Measurements from ENCODE around the gene OR51E2. TPM values are rescaled to one million over a fixed set of nuclear protein-coding genes. Genes with fewer than 3 reads are reported as not detected.

OR51E2 gene
- total and polyA plus RNA-seq, 2 of the 8 experiments (the other 6 are each of a cell fraction or from before 2014, with no cell fraction given): not detected

DNA sequence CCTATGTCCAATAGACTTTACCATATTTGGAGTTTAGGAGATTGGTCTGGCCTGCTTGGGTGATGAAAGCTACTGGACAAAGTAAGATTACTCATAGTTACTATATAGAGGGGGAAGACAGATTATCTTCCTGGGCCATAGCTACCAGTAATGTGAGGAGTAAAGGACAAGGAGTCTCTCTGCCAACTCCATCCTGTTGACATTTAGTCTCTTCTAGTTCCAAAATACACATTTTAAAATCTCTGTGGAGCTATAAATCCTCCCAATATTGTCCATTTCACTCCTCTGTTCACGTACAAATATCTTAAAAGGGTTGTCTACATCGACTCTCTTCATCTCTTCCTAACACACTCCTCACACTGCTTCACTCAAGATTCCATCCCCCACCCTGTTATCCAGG is 61.5 kb downstream of the OR51E2 start:
- DNase-seq (ENCODE audit: low read depth in 1 of 2, low spot score in 2 of 2): no peak
- no peaks in the 10 kb centered on the region for H3K79me2 ChIP-seq (ENCODE audit: control insufficient read depth in 1 of 2, insufficient read depth in 2 of 2, low read length in 2 of 2)
- no peak overlapping the region for H2BK5ac ChIP-seq (ENCODE audit: low read depth, low read length)
- no peaks in the 10 kb centered on the region for H3K79me1 ChIP-seq (ENCODE audit: low read depth, low read length)
- 84% methylated on average over 2 of the region's 2 CpGs; no CpG with 5 or more reads in 1 of the 2 experiments for WGBS, 2 experiments (ENCODE audit: extremely low coverage in 1 of 2, insufficient coverage in 1 of 2, insufficient read length in 1 of 2, insufficient replicate concordance in 2 of 2, low coverage in 1 of 2, low lambda C conversion rate in 2 of 2, missing lambda C conversion rate in 1 of 2)
- H3K4ac ChIP-seq (replicated peaks; ENCODE audit: insufficient read length, low read depth, low read length): no peak overlapping the region
- H4K8ac ChIP-seq (ENCODE audit: extremely low read depth, insufficient read depth, low read length): no peak overlapping the region
- no peak overlapping the region for H3K23ac ChIP-seq (ENCODE audit: insufficient read length)
- no peak overlapping the region for H3K4me2 ChIP-seq (ENCODE audit: insufficient read depth in 1 of 2, low read depth in 2 of 2, low read length in 2 of 2)
- H3K9me3 ChIP-seq (ENCODE audit: insufficient read depth in 2 of 2, low read depth in 1 of 2, low read length in 1 of 2): no peaks in the 10 kb centered on the region; a peak in 1 of 4 replicates
- no peak overlapping the region for H4K5ac ChIP-seq (ENCODE audit: insufficient read length, low read depth, low read length)
- ChIA-PET CTCF (ENCODE audit: partially characterized antibody) (interaction anchor here (0.6 to 5.2 kb wide), 48 partner anchors 8 to 1743 kb away, joined by 3 to 83 read pairs (median 4); partner anchors contain the start of genes MMP26, OR51E1 and OR51G2), POLR2A (ENCODE audit: partially characterized antibody) (no interaction called here)
- no peak overlapping the region for H3K9ac ChIP-seq (replicated peaks in 1 of 4; ENCODE audit: extremely low read depth in 1 of 4, low read depth in 3 of 4, low read length in 3 of 4)
- H2BK15ac ChIP-seq (ENCODE audit: low read length): no peak overlapping the region
- no peak overlapping the region for H3K56ac ChIP-seq (replicated peaks; ENCODE audit: insufficient read length, low read depth, low read length)
- no peak overlapping the region for H2BK20ac ChIP-seq (ENCODE audit: low read length)
- H3K36me3 ChIP-seq (ENCODE audit: control insufficient read depth in 2 of 4, insufficient read depth in 4 of 4, low read length in 3 of 4): no peaks in the 10 kb centered on the region
- no peak overlapping the region for H2AK5ac ChIP-seq (ENCODE audit: low read depth, low read length)
- no peak overlapping the region for H3K18ac ChIP-seq (ENCODE audit: extremely low read depth, low read length)
- no peak overlapping the region for H3K14ac ChIP-seq (ENCODE audit: insufficient read length)
- peaks cover 0 to 7% (median 4%) of the 10 kb centered on the region in 4 experiments; a peak in 5 of 7 replicates for H3K27me3 ChIP-seq (replicated peaks in 1 of 4; ENCODE audit: control insufficient read depth in 3 of 4, extremely low read depth in 1 of 4, insufficient read depth in 3 of 4, low read length in 3 of 4)
- H3K4me1 ChIP-seq (replicated peaks in 1 of 4; ENCODE audit: control insufficient read depth in 3 of 4, insufficient read depth in 4 of 4, low read length in 3 of 4): no peaks in the 10 kb centered on the region
- H4K91ac ChIP-seq (replicated peaks; ENCODE audit: insufficient read length, low read length): no peak overlapping the region
- no peak overlapping the region for H3K27ac ChIP-seq (ENCODE audit: low read depth, low read length)
- no peak overlapping the region for H3K4me3 ChIP-seq (ENCODE audit: extremely low read depth in 1 of 4, insufficient read depth in 2 of 4, low read depth in 3 of 4, low read length in 4 of 4)
- 0 out of 2 replicates have a peak overlapping the region, but pooled peaks have one; percentile 91 for H2AFZ ChIP-seq (ENCODE audit: low read length)
- no peak overlapping the region for H2BK120ac ChIP-seq (replicated peaks; ENCODE audit: low read depth, low read length)
- no peak for TF ChIP-seq SAP30 (IDR thresholded peaks at IDR 0.05; ENCODE audit: insufficient read depth, insufficient replicate concordance, low read length)
- no peak for TF ChIP-seq YY1 (IDR thresholded peaks at IDR 0.05; ENCODE audit: low read depth, low read length)
- no peak for TF ChIP-seq SP2 (IDR thresholded peaks at IDR 0.05; ENCODE audit: low read length)
- TF ChIP-seq RXRA (IDR thresholded peaks at IDR 0.05; ENCODE audit: insufficient read depth, low read depth, low read length): no peak
- no peak for TF ChIP-seq POLR2AphosphoS5 (IDR thresholded peaks at IDR 0.05; ENCODE audit: low read depth, low read length)
- TF ChIP-seq KDM1A (IDR thresholded peaks at IDR 0.05; ENCODE audit: borderline replicate concordance, low read length): no peak
- TF ChIP-seq, protein P1, sequence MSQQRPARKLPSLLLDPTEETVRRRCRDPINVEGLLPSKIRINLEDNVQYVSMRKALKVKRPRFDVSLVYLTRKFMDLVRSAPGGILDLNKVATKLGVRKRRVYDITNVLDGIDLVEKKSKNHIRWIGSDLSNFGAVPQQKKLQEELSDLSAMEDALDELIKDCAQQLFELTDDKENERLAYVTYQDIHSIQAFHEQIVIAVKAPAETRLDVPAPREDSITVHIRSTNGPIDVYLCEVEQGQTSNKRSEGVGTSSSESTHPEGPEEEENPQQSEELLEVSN (IDR thresholded peaks at IDR 0.05): no peak
- no peak for TF ChIP-seq EP300 (IDR thresholded peaks at IDR 0.05; ENCODE audit: borderline replicate concordance in 1 of 2, low read depth in 2 of 2, low read length in 2 of 2)
- no peak for TF ChIP-seq CREB1 (IDR thresholded peaks at IDR 0.05)
- TF ChIP-seq BRCA1 (IDR thresholded peaks at IDR 0.05; ENCODE audit: low read depth, low read length): no peak
- no peak for TF ChIP-seq TEAD4 (IDR thresholded peaks at IDR 0.05; ENCODE audit: low read depth, low read length)
- TF ChIP-seq CTBP2 (IDR thresholded peaks at IDR 0.05; ENCODE audit: borderline replicate concordance, insufficient read depth, insufficient read length, low read length): no peak
- TF ChIP-seq BACH1 (IDR thresholded peaks at IDR 0.05; ENCODE audit: low read length): no peak
- TF ChIP-seq SP1 (IDR thresholded peaks at IDR 0.05; ENCODE audit: low read depth, low read length): no peak
- no peaks in the 10 kb centered on the region for H3K23me2 ChIP-seq (ENCODE audit: low read depth, low read length)
- no peak overlapping the region for H2BK12ac ChIP-seq (ENCODE audit: low read depth, low read length)
- no peak for FAIRE-seq
- H4K20me1 ChIP-seq (replicated peaks in 1 of 2; ENCODE audit: control insufficient read depth in 1 of 2, insufficient read depth in 2 of 2, low read length in 2 of 2): no peaks in the 10 kb centered on the region
